Activated CD4-positive, alpha-beta memory T cell treated with anti-CD3 and anti-CD28 coated beads, Interleukin-2, amount 10 ng/mL, durations not matched to agents 7 days and 5 days (primary cell): ENCODE results near the gene EIF1. TPM values are rescaled to one million over a fixed set of nuclear protein-coding genes. Genes with fewer than 3 reads are reported as not detected.
A peak's percentile ranks its signal among the peaks of the same experiment; 100 is the strongest.
"Not testable (repeated sequence)": the region's sequence is repeated elsewhere in the genome, so short reads cannot be mapped to it uniquely, and the experiment has no call there.

ENCODE experiments used
- CTCF ChIA-PET: fragments of 350-600 bp; sonication (Branson Sonifier 250); formaldehyde crosslinking; loops from one replicate; lab custom pipeline; 2021; ENCODE audit warnings: antibody characterized with exemption, inconsistent platforms; lab: Charles Lee
- POLR2A ChIA-PET: fragments of 350-600 bp; sonication (Branson Sonifier 250); formaldehyde crosslinking; loops from one replicate; lab custom pipeline; 2021; ENCODE audit warnings: antibody characterized with exemption; lab: Charles Lee
- DNase-seq: peaks from one replicate; pipeline ENCODE4 v3.0.0-alpha.2; 2020
- H3K27ac Mint-ChIP-seq: one replicate; pipeline ENCODE4 v1.8.0; 2021; ENCODE audit warnings: mild to moderate bottlenecking, mixed read lengths
- H3K27me3 Mint-ChIP-seq: one replicate; pipeline ENCODE4 v1.8.0; 2021; ENCODE audit warnings: mixed read lengths
- H3K36me3 Mint-ChIP-seq: one replicate; pipeline ENCODE4 v1.8.0; 2021; ENCODE audit warnings: low read depth, mixed read lengths
- H3K4me1 Mint-ChIP-seq: one replicate; pipeline ENCODE4 v1.8.0; 2021; ENCODE audit warnings: mixed read lengths
- H3K4me3 Mint-ChIP-seq: one replicate; pipeline ENCODE4 v1.8.0; 2021; ENCODE audit warnings: mild to moderate bottlenecking, mixed read lengths
- H3K9me3 Mint-ChIP-seq: one replicate; pipeline ENCODE4 v1.8.0; 2021; ENCODE audit warnings: mixed read lengths
- total RNA-seq, 2 experiments: library from RNA; stranded (reverse); gene quantifications; one replicate each; pipeline ENCODE4 v1.2.3, GENCODE V29; 2021

The EIF1 gene
- total RNA-seq, 2 experiments from 2014 or later, result 933 to 950 TPM

- Mint-ChIP-seq H3K27ac (peak overlapping the region; percentile 59), H3K4me3 (no peak overlapping the region), H3K27me3 (no peaks in the 10 kb centered on the region), H3K9me3 (no peaks in the 10 kb centered on the region), H3K4me1 (peaks cover 67% of the 10 kb centered on the region), H3K36me3 (peaks cover 12% of the 10 kb centered on the region)
- DNase-seq, result no peak
- CTCF ChIA-PET, result interaction anchor here (1.2 to 10.1 kb wide), 2 partner anchors 9 to 11 kb away, joined by 4 to 395 read pairs; partner anchors contain the start of gene EIF1
- POLR2A ChIA-PET, result interaction anchor here (2.4 kb wide), 1 partner anchor 17 kb away, joined by 26 read pairs; the partner anchor contains the start of gene EIF1
Measured at GRCh38 chr17:41672153-41672552, 16.5 kb upstream of the EIF1 start.

- Mint-ChIP-seq H3K4me1 (peaks cover 71% of the 10 kb centered on the region), H3K36me3 (peaks cover 21% of the 10 kb centered on the region)
- CTCF ChIA-PET, result interaction anchor here (5.4 to 17.1 kb wide), 2 partner anchors 8 to 14 kb away, joined by 172 to 395 read pairs; partner anchors contain the start of gene EIF1
- H3K9me3 Mint-ChIP-seq, H3K4me3 Mint-ChIP-seq, DNase-seq, H3K27me3 Mint-ChIP-seq, H3K27ac Mint-ChIP-seq: not testable (repeated sequence)
- POLR2A ChIA-PET, result interaction anchor here (7.8 to 8.0 kb wide), 2 partner anchors 7 to 15 kb away, joined by 121 to 494 read pairs; partner anchors contain the start of gene EIF1
Measured at GRCh38 chr17:41675157-41676057, 13.3 kb upstream of the EIF1 start.

GRCh38 chr17:41676058-41676419 lies 12.6 kb upstream of the EIF1 start:
- Mint-ChIP-seq H3K9me3 (peaks cover 3% of the 10 kb centered on the region), H3K27me3 (no peaks in the 10 kb centered on the region), H3K27ac (peak overlapping the region; percentile 42), H3K4me3 (no peak overlapping the region), H3K4me1 (peaks cover 72% of the 10 kb centered on the region), H3K36me3 (peaks cover 21% of the 10 kb centered on the region)
- ChIA-PET POLR2A (interaction anchor here (7.8 to 8.0 kb wide), 2 partner anchors 8 to 15 kb away, joined by 121 to 494 read pairs; partner anchors contain the start of gene EIF1), CTCF (interaction anchor here (5.4 to 17.1 kb wide), 2 partner anchors 9 to 14 kb away, joined by 172 to 395 read pairs; partner anchors contain the start of gene EIF1)
- DNase-seq, result no peak

- peaks cover 18% of the 10 kb centered on the region for H3K36me3 Mint-ChIP-seq
- peaks cover 3% of the 10 kb centered on the region for H3K9me3 Mint-ChIP-seq
- H3K4me3 Mint-ChIP-seq, result peak overlapping the region; percentile 87
- H3K27ac Mint-ChIP-seq, result peak overlapping the region; percentile 95
- no peak for DNase-seq
- H3K4me1 Mint-ChIP-seq, result peaks cover 68% of the 10 kb centered on the region
- ChIA-PET POLR2A (interaction anchor here (0.6 to 8.0 kb wide), 10 partner anchors 10 to 1637 kb away, joined by 3 to 494 read pairs (median 4); partner anchors contain the start of genes CNP, DHX58 and EIF1), CTCF (interaction anchor here (0.6 to 17.1 kb wide), 10 partner anchors 11 to 860 kb away, joined by 3 to 395 read pairs (median 4); partner anchors contain the start of genes ACLY and EIF1)
- H3K27me3 Mint-ChIP-seq, result no peaks in the 10 kb centered on the region
Measured at GRCh38 chr17:41678411-41678906, 10.2 kb upstream of the EIF1 start.

- Mint-ChIP-seq H3K9me3 (peaks cover 3% of the 10 kb centered on the region), H3K27ac (peak overlapping the region; percentile 95), H3K36me3 (peaks cover 18% of the 10 kb centered on the region), H3K4me3 (peak overlapping the region; percentile 87), H3K27me3 (no peaks in the 10 kb centered on the region), H3K4me1 (peaks cover 65% of the 10 kb centered on the region)
- ChIA-PET CTCF (interaction anchor here (0.6 to 17.1 kb wide), 10 partner anchors 11 to 860 kb away, joined by 3 to 395 read pairs (median 4); partner anchors contain the start of genes ACLY and EIF1), POLR2A (interaction anchor here (0.6 to 8.0 kb wide), 11 partner anchors 11 to 1637 kb away, joined by 3 to 494 read pairs (median 4); partner anchors contain the start of genes CNP, DHX58 and EIF1)
- peak; percentile 84 for DNase-seq
Measured at GRCh38 chr17:41678907-41679739, 9.6 kb upstream of the EIF1 start.

GRCh38 chr17:41679740-41680425 lies 8.8 kb upstream of the EIF1 start:
- ChIA-PET POLR2A (interaction anchor here (0.7 to 8.0 kb wide), 8 partner anchors 11 to 833 kb away, joined by 3 to 494 read pairs (median 6); partner anchors contain the start of genes CNP and EIF1), CTCF (interaction anchor here (0.7 to 17.1 kb wide), 9 partner anchors 10 to 861 kb away, joined by 3 to 395 read pairs (median 5); partner anchors contain the start of gene EIF1)
- peak overlapping the region; percentile 95 for H3K27ac Mint-ChIP-seq
- H3K36me3 Mint-ChIP-seq, result peaks cover 16% of the 10 kb centered on the region
- H3K4me1 Mint-ChIP-seq, result peaks cover 63% of the 10 kb centered on the region
- no peak for DNase-seq
- H3K27me3 Mint-ChIP-seq, result no peaks in the 10 kb centered on the region
- H3K4me3 Mint-ChIP-seq, result peak overlapping the region; percentile 87
- peaks cover 3% of the 10 kb centered on the region for H3K9me3 Mint-ChIP-seq

- POLR2A ChIA-PET, result interaction anchor here (0.7 to 8.0 kb wide), 5 partner anchors 10 to 833 kb away, joined by 3 to 494 read pairs (median 5); partner anchors contain the start of gene EIF1
- Mint-ChIP-seq H3K4me3 (no peak overlapping the region), H3K27me3 (no peaks in the 10 kb centered on the region), H3K27ac (peak overlapping the region; percentile 63), H3K4me1 (peaks cover 59% of the 10 kb centered on the region), H3K36me3 (peaks cover 14% of the 10 kb centered on the region), H3K9me3 (peaks cover 3% of the 10 kb centered on the region)
- CTCF ChIA-PET, result interaction anchor here (0.7 to 17.1 kb wide), 5 partner anchors 9 to 131 kb away, joined by 3 to 395 read pairs (median 31); partner anchors contain the start of gene EIF1
- DNase-seq, result no peak
Measured at GRCh38 chr17:41680426-41681040, 8.2 kb upstream of the EIF1 start.

- POLR2A ChIA-PET, result interaction anchor here (7.8 to 8.0 kb wide), 2 partner anchors 9 to 14 kb away, joined by 121 to 494 read pairs; partner anchors contain the start of gene EIF1
- peaks cover 9% of the 10 kb centered on the region for H3K36me3 Mint-ChIP-seq
- DNase-seq, result no peak
- CTCF ChIA-PET, result interaction anchor here (1.3 to 17.1 kb wide), 2 partner anchors 14 to 15 kb away, joined by 5 to 395 read pairs; no protein-coding TSS in a partner anchor
- no peak overlapping the region for H3K4me3 Mint-ChIP-seq
- no peaks in the 10 kb centered on the region for H3K27me3 Mint-ChIP-seq
- peaks cover 3% of the 10 kb centered on the region for H3K9me3 Mint-ChIP-seq
- peaks cover 49% of the 10 kb centered on the region for H3K4me1 Mint-ChIP-seq
- peak overlapping the region; percentile 63 for H3K27ac Mint-ChIP-seq
Measured at GRCh38 chr17:41681776-41682175, 6.9 kb upstream of the EIF1 start.

- Mint-ChIP-seq H3K27me3 (no peaks in the 10 kb centered on the region), H3K36me3 (peaks cover 7% of the 10 kb centered on the region), H3K4me3 (no peak overlapping the region), H3K9me3 (peaks cover 3% of the 10 kb centered on the region), H3K27ac (no peak overlapping the region), H3K4me1 (peaks cover 45% of the 10 kb centered on the region)
- CTCF ChIA-PET, result interaction anchor here (1.3 to 17.1 kb wide), 3 partner anchors 13 to 34 kb away, joined by 4 to 395 read pairs (median 5); no protein-coding TSS in a partner anchor
- no peak for DNase-seq
- POLR2A ChIA-PET, result interaction anchor here (7.8 to 8.0 kb wide), 2 partner anchors 8 to 15 kb away, joined by 121 to 494 read pairs; partner anchors contain the start of gene EIF1
Measured at GRCh38 chr17:41682631-41683030, 6.1 kb upstream of the EIF1 start.

- no peak overlapping the region for H3K27ac Mint-ChIP-seq
- H3K4me3 Mint-ChIP-seq, result no peak overlapping the region
- DNase-seq, result no peak
- ChIA-PET CTCF (interaction anchor here (1.5 to 17.1 kb wide), 2 partner anchors 16 to 35 kb away, joined by 4 to 395 read pairs; no protein-coding TSS in a partner anchor), POLR2A (interaction anchor here (7.8 kb wide), 1 partner anchor 15 kb away, joined by 121 read pairs; no protein-coding TSS in a partner anchor)
- peaks cover 2% of the 10 kb centered on the region for H3K36me3 Mint-ChIP-seq
- peaks cover 43% of the 10 kb centered on the region for H3K4me1 Mint-ChIP-seq
- H3K27me3 Mint-ChIP-seq, result no peaks in the 10 kb centered on the region
- no peaks in the 10 kb centered on the region for H3K9me3 Mint-ChIP-seq
Measured at GRCh38 chr17:41683441-41684007, 5.2 kb upstream of the EIF1 start.
